Keratinocyte (primary cell): ENCODE data around the gene PIPOX. TPM values are rescaled to one million over a fixed set of nuclear protein-coding genes. Genes with fewer than 3 reads are reported as not detected.

Source experiments
- DNase-seq: peaks from one replicate; pipeline ENCODE4 v3.0.0-alpha.2; 2011; ENCODE audit warnings: low read depth, missing footprints, low spot score
- FAIRE-seq: peaks from 2 replicates; lab custom pipeline; 2011; peaks lifted over from hg19 to GRCh38; lab: Jason Lieb, UNC
- H2AFZ ChIP-seq: 2 replicates; pipeline ENCODE4 v1.6.0; 2012; ENCODE audit warnings: low read length, control low read depth, inconsistent platforms; ENCODE audit not compliant: control insufficient read depth
- H3K27ac ChIP-seq: 2 replicates; pipeline ENCODE4 v1.5.1; 2011; ENCODE audit warnings: low read length; ENCODE audit not compliant: control insufficient read depth, insufficient read depth
- H3K27me3 ChIP-seq: 3 replicates; pipeline ENCODE4 v1.6.0; 2011; ENCODE audit warnings: low read length; ENCODE audit not compliant: control insufficient read depth, insufficient read depth; ENCODE audit errors: extremely low read depth
- H3K36me3 ChIP-seq, 2 experiments: 2 replicates in 1 of 2; 3 replicates in 1 of 2; pipeline ENCODE4 v1.5.1; 2011; ENCODE audit warnings: low read length in 2 of 2, mild to moderate bottlenecking in 1 of 2; ENCODE audit not compliant: control insufficient read depth in 2 of 2, insufficient read depth in 2 of 2; ENCODE audit errors: extremely low read depth in 1 of 2
- H3K4me1 ChIP-seq: 3 replicates; pipeline ENCODE4 v1.5.1; 2011; ENCODE audit warnings: low read length; ENCODE audit not compliant: control insufficient read depth, insufficient read depth; ENCODE audit errors: extremely low read depth
- H3K4me2 ChIP-seq: 3 replicates; pipeline ENCODE4 v1.6.0; 2011; ENCODE audit warnings: low read depth, low read length; ENCODE audit not compliant: control insufficient read depth, insufficient read depth; ENCODE audit errors: extremely low read depth
- H3K4me3 ChIP-seq, 3 experiments: fragments of 200-600 bp in 1 of 3; sonication (generic) in 1 of 3; 2 replicates in 2 of 3; 3 replicates in 1 of 3; pipeline ENCODE4 v1.5.1; 2011 to 2016; ENCODE audit warnings: low read length in 3 of 3, mild to moderate bottlenecking in 3 of 3, control low read depth in 2 of 3, inconsistent platforms in 1 of 3, low read depth in 1 of 3, mixed read lengths in 1 of 3, mixed run types in 1 of 3, moderate library complexity in 1 of 3; ENCODE audit not compliant: control insufficient read depth in 2 of 3, insufficient read depth in 2 of 3; ENCODE audit errors: extremely low read depth in 1 of 3
- H3K79me2 ChIP-seq: 2 replicates; pipeline ENCODE4 v1.6.0; 2012; ENCODE audit warnings: low read length; ENCODE audit not compliant: control insufficient read depth, insufficient read depth
- H3K9ac ChIP-seq: 3 replicates; pipeline ENCODE4 v1.6.0; 2011; ENCODE audit warnings: low read length; ENCODE audit not compliant: control insufficient read depth, insufficient read depth; ENCODE audit errors: extremely low read depth
- H3K9me1 ChIP-seq: 3 replicates; pipeline ENCODE4 v1.6.0; 2011; ENCODE audit warnings: low read length; ENCODE audit not compliant: control insufficient read depth, insufficient read depth; ENCODE audit errors: extremely low read depth
- H3K9me3 ChIP-seq: 2 replicates; pipeline ENCODE4 v1.5.1; 2012; ENCODE audit warnings: low read depth, low read length; ENCODE audit not compliant: control insufficient read depth
- H4K20me1 ChIP-seq: 3 replicates; pipeline ENCODE4 v1.6.0; 2011; ENCODE audit warnings: low read length; ENCODE audit not compliant: control insufficient read depth, insufficient read depth; ENCODE audit errors: extremely low read depth
- EZH2 ChIP-seq: IDR thresholded peaks from one replicate; pipeline ENCODE4 v1.6.1; 2012; ENCODE audit warnings: inconsistent platforms, mild to moderate bottlenecking, low read length, moderate library complexity
- dilution Hi-C: fragments of 300-500 bp; cut with MboI; formaldehyde crosslinking; loops from one replicate; pipeline ENCODE4 v1.7.0; 2020; ENCODE audit warnings: low sequenced_read_pairs; ENCODE audit not compliant: extremely low pct_ligation_motif_present
- polyA plus RNA-seq, 5 experiments: library from polyadenylated mRNA; depleted of rRNA in 3 of 5; stranded (reverse) in 3 of 5; stranded (forward) in 1 of 5; unstranded in 1 of 5; fragments of >200 nt; gene quantifications; 1 replicate in 1 of 5; 2 replicates in 3 of 5; 3 replicates in 1 of 5; pipeline versions ENCODE4 v1.2.1 to v1.2.3, GENCODE V29; 2011 to 2012; ENCODE audit warnings: missing spikeins in 2 of 5, low read depth in 1 of 5, low replicate concordance in 1 of 5
- TF ChIP-seq, protein P1 (sequence below), 3 experiments: IDR thresholded peaks in 1 of 3; conservative IDR thresholded peaks in 1 of 3; optimal IDR thresholded peaks in 1 of 3; 2 replicates in 2 of 3; 3 replicates in 1 of 3; pipeline versions ENCODE3 to v1.5.1; 2011; ENCODE audit warnings: low read length in 3 of 3, mild to moderate bottlenecking in 3 of 3, moderate library complexity in 2 of 3, control low read depth in 1 of 3, inconsistent platforms in 1 of 3; ENCODE audit not compliant: insufficient read depth in 2 of 3; ENCODE audit errors: extremely low read depth in 1 of 3

Gene PIPOX
- polyA plus RNA-seq, 1 donor (not counting 4 experiments of a cell fraction or from before 2014, with no cell fraction given) = not detected

DNA sequence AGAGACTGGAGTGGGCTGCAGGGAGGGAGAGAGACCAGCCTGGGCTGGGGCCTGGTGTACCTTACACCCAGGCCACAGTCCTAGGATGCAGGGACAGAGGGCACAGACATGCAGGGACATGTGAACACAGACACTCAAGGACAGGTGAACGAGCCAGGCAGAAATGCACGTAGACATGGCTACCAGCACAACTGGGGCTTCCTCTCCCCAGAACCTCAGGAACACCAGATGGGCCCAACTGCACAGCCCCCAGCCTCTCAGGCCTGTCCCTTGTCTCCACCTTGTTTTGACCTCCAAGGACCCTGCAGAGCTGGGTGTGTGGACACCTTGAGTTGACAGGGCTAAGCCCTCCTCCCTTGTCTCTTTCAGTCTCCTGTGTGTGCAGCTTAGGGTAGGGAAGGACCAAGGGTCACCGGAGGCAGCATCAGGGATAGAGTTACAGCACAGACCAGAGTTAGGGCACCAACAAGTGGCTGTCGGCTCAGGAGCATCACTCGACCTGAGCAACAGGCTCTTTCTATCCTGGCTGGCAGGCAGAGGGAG, 46.3 kb upstream of the PIPOX start:
- no peak for TF ChIP-seq EZH2
- TF ChIP-seq, protein P1, sequence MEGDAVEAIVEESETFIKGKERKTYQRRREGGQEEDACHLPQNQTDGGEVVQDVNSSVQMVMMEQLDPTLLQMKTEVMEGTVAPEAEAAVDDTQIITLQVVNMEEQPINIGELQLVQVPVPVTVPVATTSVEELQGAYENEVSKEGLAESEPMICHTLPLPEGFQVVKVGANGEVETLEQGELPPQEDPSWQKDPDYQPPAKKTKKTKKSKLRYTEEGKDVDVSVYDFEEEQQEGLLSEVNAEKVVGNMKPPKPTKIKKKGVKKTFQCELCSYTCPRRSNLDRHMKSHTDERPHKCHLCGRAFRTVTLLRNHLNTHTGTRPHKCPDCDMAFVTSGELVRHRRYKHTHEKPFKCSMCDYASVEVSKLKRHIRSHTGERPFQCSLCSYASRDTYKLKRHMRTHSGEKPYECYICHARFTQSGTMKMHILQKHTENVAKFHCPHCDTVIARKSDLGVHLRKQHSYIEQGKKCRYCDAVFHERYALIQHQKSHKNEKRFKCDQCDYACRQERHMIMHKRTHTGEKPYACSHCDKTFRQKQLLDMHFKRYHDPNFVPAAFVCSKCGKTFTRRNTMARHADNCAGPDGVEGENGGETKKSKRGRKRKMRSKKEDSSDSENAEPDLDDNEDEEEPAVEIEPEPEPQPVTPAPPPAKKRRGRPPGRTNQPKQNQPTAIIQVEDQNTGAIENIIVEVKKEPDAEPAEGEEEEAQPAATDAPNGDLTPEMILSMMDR (optimal IDR thresholded peaks at IDR 0.05 in 1 of 3, IDR thresholded peaks at IDR 0.05 in 1 of 3, conservative IDR thresholded peaks at IDR 0.05 in 1 of 3; ENCODE audit: extremely low read depth in 1 of 3, insufficient read depth in 2 of 3, low read length in 3 of 3) = no peak

DNA sequence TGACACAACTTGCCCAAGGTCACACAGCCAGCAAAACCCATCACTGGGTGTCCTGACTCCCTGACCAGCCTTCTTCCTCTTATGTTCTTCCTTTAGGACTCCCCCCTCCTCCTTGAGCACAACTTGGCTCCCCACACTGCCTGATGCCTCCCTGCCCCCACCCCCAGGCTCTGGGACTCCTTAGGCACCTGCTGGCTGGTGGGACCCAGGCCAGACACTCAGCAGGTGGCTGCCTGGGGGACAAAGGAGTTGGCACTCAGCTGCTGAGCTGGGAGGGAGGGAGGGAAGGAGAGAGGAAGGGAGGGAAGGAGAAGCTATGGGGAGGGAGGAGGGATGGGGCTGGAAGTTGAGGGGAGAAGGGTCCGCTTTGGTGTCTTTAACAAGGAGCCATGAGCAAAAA, 45.1 kb upstream of the PIPOX start:
- no peak overlapping the region for H3K9ac ChIP-seq
- H3K9me1 ChIP-seq = no peaks in the 10 kb centered on the region
- H4K20me1 ChIP-seq = no peaks in the 10 kb centered on the region
- no peaks in the 10 kb centered on the region for H3K4me1 ChIP-seq
- no peak overlapping the region for H3K4me3 ChIP-seq
- no peaks in the 10 kb centered on the region for H3K36me3 ChIP-seq
- H3K4me2 ChIP-seq = no peak overlapping the region
- H3K9me3 ChIP-seq = no peaks in the 10 kb centered on the region
- H3K27ac ChIP-seq = no peak overlapping the region
- DNase-seq (no peak), FAIRE-seq (no peak)
- TF ChIP-seq, protein P1 (optimal IDR thresholded peaks at IDR 0.05 in 1 of 3, IDR thresholded peaks at IDR 0.05 in 1 of 3, conservative IDR thresholded peaks at IDR 0.05 in 1 of 3; ENCODE audit: extremely low read depth in 1 of 3, insufficient read depth in 2 of 3, low read length in 3 of 3) = no peak
- dilution Hi-C loops = no loop called here
- no peaks in the 10 kb centered on the region for H3K79me2 ChIP-seq
- no peak overlapping the region for H2AFZ ChIP-seq
- peaks cover 31% of the 10 kb centered on the region for H3K27me3 ChIP-seq

More for the DNA sequence above, 46.3 kb upstream of the PIPOX start:
- Histone ChIP-seq H2AFZ (no peak overlapping the region), H3K9me3 (no peaks in the 10 kb centered on the region), H3K4me2 (no peak overlapping the region), H3K9ac (no peak overlapping the region), H4K20me1 (no peaks in the 10 kb centered on the region), H3K27me3 (peaks cover 32% of the 10 kb centered on the region), H3K79me2 (no peaks in the 10 kb centered on the region), H3K4me3 (no peak overlapping the region), H3K4me1 (no peaks in the 10 kb centered on the region), H3K27ac (no peak overlapping the region), H3K9me1 (no peaks in the 10 kb centered on the region), H3K36me3 (no peaks in the 10 kb centered on the region)
- FAIRE-seq (no peak), DNase-seq (no peak)
- dilution Hi-C loops = no loop called here
